ENCODE data around the gene IER3.
A peak's percentile ranks its signal among the peaks of the same experiment; 100 is the strongest.

Gene IER3

DNA sequence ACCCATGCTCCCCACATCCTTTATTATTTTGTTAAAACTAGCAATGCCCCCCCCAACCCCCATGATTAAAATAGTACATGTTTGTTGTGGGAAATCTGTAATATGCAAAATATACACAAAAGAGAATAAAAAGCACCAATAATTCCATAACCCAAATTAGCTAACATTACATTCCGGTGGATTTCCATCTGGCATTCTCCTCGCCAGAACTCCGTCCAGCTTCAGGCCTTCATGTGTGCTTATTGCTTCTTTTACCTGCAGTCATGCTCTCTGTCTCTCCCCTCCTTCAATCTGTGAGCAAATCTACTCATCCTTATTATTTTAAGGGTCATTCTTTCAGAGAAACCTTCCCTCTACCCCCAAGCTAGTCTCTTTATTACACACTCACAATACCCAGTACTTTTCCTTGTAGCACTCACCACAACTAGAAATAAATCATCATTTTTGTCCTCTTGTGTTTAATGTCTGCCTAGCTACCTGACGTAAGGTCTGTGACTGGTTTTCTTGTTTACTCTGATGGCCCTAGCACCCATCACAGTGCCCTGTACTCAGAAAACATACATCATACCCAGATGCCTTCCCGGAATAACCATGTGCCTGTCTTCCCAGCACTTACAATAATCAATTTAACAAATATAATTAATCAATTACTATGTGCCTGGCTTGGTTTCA is 25.6 kb upstream of the IER3 start:
- Histone ChIP-seq H3K36me3 (ENCODE audit: control insufficient read depth in 2 of 2, insufficient read depth in 1 of 2, low read length in 2 of 2) (no peaks in the 10 kb centered on the region), H3K9me3 (ENCODE audit: control insufficient read depth, insufficient read depth, low read depth, low read length) (no peaks in the 10 kb centered on the region), H3K27ac (ENCODE audit: extremely low read depth, low read depth, low read length) (peak overlapping the region; percentile 72; the same call in 1 of the 2 replicates), H3K4me3 (ENCODE audit: low read depth, low read length) (no peak overlapping the region), H3K4me1 (ENCODE audit: control insufficient read depth, insufficient read depth, low read length) (peaks cover 17% of the 10 kb centered on the region)
- ChIA-PET POLR2A (interaction anchor here (1.0 to 7.9 kb wide), 10 partner anchors 11 to 155 kb away, joined by 3 to 64 read pairs (median 11); partner anchors contain the start of genes IER3 and MDC1), CTCF (interaction anchor here (0.6 to 2.1 kb wide), 12 partner anchors 11 to 668 kb away, joined by 3 to 8 read pairs (median 4); no protein-coding TSS in a partner anchor)
- TF ChIP-seq, protein P1, sequence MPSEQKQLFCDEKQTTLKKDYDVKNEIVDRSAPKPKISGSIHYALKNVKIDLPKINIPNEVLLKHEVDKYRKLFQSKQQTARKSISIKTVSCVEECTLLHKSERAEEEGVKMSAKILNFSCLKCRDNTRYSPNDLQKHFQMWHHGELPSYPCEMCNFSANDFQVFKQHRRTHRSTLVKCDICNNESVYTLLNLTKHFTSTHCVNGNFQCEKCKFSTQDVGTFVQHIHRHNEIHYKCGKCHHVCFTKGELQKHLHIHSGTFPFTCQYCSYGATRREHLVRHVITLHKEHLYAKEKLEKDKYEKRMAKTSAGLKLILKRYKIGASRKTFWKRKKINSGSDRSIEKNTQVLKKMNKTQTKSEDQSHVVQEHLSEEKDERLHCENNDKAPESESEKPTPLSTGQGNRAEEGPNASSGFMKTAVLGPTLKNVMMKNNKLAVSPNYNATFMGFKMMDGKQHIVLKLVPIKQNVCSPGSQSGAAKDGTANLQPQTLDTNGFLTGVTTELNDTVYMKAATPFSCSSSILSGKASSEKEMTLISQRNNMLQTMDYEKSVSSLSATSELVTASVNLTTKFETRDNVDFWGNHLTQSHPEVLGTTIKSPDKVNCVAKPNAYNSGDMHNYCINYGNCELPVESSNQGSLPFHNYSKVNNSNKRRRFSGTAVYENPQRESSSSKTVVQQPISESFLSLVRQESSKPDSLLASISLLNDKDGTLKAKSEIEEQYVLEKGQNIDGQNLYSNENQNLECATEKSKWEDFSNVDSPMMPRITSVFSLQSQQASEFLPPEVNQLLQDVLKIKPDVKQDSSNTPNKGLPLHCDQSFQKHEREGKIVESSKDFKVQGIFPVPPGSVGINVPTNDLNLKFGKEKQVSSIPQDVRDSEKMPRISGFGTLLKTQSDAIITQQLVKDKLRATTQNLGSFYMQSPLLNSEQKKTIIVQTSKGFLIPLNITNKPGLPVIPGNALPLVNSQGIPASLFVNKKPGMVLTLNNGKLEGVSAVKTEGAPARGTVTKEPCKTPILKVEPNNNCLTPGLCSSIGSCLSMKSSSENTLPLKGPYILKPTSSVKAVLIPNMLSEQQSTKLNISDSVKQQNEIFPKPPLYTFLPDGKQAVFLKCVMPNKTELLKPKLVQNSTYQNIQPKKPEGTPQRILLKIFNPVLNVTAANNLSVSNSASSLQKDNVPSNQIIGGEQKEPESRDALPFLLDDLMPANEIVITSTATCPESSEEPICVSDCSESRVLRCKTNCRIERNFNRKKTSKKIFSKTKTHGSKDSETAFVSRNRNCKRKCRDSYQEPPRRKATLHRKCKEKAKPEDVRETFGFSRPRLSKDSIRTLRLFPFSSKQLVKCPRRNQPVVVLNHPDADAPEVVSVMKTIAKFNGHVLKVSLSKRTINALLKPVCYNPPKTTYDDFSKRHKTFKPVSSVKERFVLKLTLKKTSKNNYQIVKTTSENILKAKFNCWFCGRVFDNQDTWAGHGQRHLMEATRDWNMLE (tag by site-specific recombination; conservative IDR thresholded peaks at IDR 0.05; ENCODE audit: low read depth) = 0 out of 2 replicates have a peak, but pooled peaks have one; percentile 17
- no peak for TF ChIP-seq ZNF830 (tag by site-specific recombination; IDR thresholded peaks at IDR 0.05; ENCODE audit: low read depth)
- no peak for TF ChIP-seq HOXA7 (CRISPR knock-in tag; IDR thresholded peaks at IDR 0.05; ENCODE audit: borderline replicate concordance)
- TF ChIP-seq PRDM4 (tag by site-specific recombination; IDR thresholded peaks at IDR 0.05) = no peak
- TF ChIP-seq ZSCAN30 (tag by site-specific recombination; IDR thresholded peaks at IDR 0.05) = no peak
- TF ChIP-seq ZNF501 (tag by site-specific recombination; IDR thresholded peaks at IDR 0.05) = no peak
- no peak for TF ChIP-seq ZNF837 (tag by site-specific recombination; IDR thresholded peaks at IDR 0.05)
- TF ChIP-seq ZNF16 (tag by site-specific recombination; IDR thresholded peaks at IDR 0.05; ENCODE audit: low read depth) = no peak
- no peak for TF ChIP-seq ZNF23 (tag by site-specific recombination; IDR thresholded peaks at IDR 0.05; ENCODE audit: borderline replicate concordance)
- no peak for TF ChIP-seq KLF10 (tag by site-specific recombination; IDR thresholded peaks at IDR 0.05)
- TF ChIP-seq ZNF600 (tag by site-specific recombination; IDR thresholded peaks at IDR 0.05) = 0 out of 2 replicates have a peak, but pooled peaks have one; percentile 12
- no peak for TF ChIP-seq ZNF654 (tag by site-specific recombination; IDR thresholded peaks at IDR 0.05; ENCODE audit: low read depth)
- TF ChIP-seq ZXDB (tag by site-specific recombination; IDR thresholded peaks at IDR 0.05) = no peak
- no peak for TF ChIP-seq ZSCAN16 (tag by site-specific recombination; IDR thresholded peaks at IDR 0.05)
- TF ChIP-seq ZNF24 (tag by site-specific recombination; IDR thresholded peaks at IDR 0.05) = 0 out of 2 replicates have a peak, but pooled peaks have one; percentile 15
- no peak for TF ChIP-seq ZNF555 (tag by site-specific recombination; conservative IDR thresholded peaks at IDR 0.05)
- no peak for TF ChIP-seq ZFP3 (tag by site-specific recombination; IDR thresholded peaks at IDR 0.05; ENCODE audit: low read depth)
- TF ChIP-seq, protein P2, sequence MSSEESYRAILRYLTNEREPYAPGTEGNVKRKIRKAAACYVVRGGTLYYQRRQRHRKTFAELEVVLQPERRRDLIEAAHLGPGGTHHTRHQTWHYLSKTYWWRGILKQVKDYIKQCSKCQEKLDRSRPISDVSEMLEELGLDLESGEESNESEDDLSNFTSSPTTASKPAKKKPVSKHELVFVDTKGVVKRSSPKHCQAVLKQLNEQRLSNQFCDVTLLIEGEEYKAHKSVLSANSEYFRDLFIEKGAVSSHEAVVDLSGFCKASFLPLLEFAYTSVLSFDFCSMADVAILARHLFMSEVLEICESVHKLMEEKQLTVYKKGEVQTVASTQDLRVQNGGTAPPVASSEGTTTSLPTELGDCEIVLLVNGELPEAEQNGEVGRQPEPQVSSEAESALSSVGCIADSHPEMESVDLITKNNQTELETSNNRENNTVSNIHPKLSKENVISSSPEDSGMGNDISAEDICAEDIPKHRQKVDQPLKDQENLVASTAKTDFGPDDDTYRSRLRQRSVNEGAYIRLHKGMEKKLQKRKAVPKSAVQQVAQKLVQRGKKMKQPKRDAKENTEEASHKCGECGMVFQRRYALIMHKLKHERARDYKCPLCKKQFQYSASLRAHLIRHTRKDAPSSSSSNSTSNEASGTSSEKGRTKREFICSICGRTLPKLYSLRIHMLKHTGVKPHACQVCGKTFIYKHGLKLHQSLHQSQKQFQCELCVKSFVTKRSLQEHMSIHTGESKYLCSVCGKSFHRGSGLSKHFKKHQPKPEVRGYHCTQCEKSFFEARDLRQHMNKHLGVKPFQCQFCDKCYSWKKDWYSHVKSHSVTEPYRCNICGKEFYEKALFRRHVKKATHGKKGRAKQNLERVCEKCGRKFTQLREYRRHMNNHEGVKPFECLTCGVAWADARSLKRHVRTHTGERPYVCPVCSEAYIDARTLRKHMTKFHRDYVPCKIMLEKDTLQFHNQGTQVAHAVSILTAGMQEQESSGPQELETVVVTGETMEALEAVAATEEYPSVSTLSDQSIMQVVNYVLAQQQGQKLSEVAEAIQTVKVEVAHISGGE (tag by site-specific recombination; conservative IDR thresholded peaks at IDR 0.05; ENCODE audit: low read depth) = no peak
- TF ChIP-seq ZNF791 (tag by site-specific recombination; IDR thresholded peaks at IDR 0.05) = no peak
- no peak for TF ChIP-seq ZNF423 (tag by site-specific recombination; IDR thresholded peaks at IDR 0.05)
- TF ChIP-seq, protein P3, sequence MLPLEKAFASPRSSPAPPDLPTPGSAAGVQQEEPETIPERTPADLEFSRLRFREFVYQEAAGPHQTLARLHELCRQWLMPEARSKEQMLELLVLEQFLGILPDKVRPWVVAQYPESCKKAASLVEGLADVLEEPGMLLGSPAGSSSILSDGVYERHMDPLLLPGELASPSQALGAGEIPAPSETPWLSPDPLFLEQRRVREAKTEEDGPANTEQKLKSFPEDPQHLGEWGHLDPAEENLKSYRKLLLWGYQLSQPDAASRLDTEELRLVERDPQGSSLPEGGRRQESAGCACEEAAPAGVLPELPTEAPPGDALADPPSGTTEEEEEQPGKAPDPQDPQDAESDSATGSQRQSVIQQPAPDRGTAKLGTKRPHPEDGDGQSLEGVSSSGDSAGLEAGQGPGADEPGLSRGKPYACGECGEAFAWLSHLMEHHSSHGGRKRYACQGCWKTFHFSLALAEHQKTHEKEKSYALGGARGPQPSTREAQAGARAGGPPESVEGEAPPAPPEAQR (tag by site-specific recombination; IDR thresholded peaks at IDR 0.05) = no peak
- TF ChIP-seq ZNF140 (tag by site-specific recombination; IDR thresholded peaks at IDR 0.05) = no peak
- no peak for TF ChIP-seq ZNF707 (tag by site-specific recombination; IDR thresholded peaks at IDR 0.05)
- TF ChIP-seq, protein P4, sequence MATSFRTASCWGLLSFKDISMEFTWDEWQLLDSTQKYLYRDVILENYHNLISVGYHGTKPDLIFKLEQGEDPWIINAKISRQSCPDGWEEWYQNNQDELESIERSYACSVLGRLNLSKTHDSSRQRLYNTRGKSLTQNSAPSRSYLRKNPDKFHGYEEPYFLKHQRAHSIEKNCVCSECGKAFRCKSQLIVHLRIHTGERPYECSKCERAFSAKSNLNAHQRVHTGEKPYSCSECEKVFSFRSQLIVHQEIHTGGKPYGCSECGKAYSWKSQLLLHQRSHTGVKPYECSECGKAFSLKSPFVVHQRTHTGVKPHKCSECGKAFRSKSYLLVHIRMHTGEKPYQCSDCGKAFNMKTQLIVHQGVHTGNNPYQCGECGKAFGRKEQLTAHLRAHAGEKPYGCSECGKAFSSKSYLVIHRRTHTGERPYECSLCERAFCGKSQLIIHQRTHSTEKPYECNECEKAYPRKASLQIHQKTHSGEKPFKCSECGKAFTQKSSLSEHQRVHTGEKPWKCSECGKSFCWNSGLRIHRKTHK (tag by site-specific recombination; IDR thresholded peaks at IDR 0.05) = no peak
